ENCODE results near the gene CYP26C1. TPM values are rescaled to one million over a fixed set of nuclear protein-coding genes. Genes with fewer than 3 reads are reported as not detected.

The CYP26C1 gene
- total RNA-seq, 1 experiment from 2014 or later, result 0.11 TPM

GRCh38 chr10:93081318-93081717, 20.7 kb downstream of the CYP26C1 start:
- no peak for DNase-seq (ENCODE audit: low spot score)

More at GRCh38 chr10:93081318-93081717, 20.7 kb downstream of the CYP26C1 start:
- H3K27ac Mint-ChIP-seq, result no peak overlapping the region
- H3K4me1 Mint-ChIP-seq, result peaks cover 20% of the 10 kb centered on the region
- TF ChIP-seq NFATC4 (CRISPR knock-in tag; IDR thresholded peaks at IDR 0.05) (no peak), IRF2 (CRISPR knock-in tag; IDR thresholded peaks at IDR 0.05; ENCODE audit: borderline replicate concordance, low read depth) (no peak), HMGA2 (CRISPR knock-in tag; IDR thresholded peaks at IDR 0.05) (no peak), JAZF1 (CRISPR knock-in tag; IDR thresholded peaks at IDR 0.05) (no peak), E2F1 (CRISPR knock-in tag; IDR thresholded peaks at IDR 0.05) (no peak), ATF6 (CRISPR knock-in tag; IDR thresholded peaks at IDR 0.05) (no peak), NR2C2 (CRISPR knock-in tag; IDR thresholded peaks at IDR 0.05) (no peak), SMAD4 (CRISPR knock-in tag; IDR thresholded peaks at IDR 0.05) (no peak), ARID4B (CRISPR knock-in tag; IDR thresholded peaks at IDR 0.05; ENCODE audit: borderline replicate concordance) (no peak), HMGXB4 (CRISPR knock-in tag; IDR thresholded peaks at IDR 0.05) (no peak), ZNF138 (CRISPR knock-in tag; conservative IDR thresholded peaks at IDR 0.05) (no peak), JUN (CRISPR knock-in tag; IDR thresholded peaks at IDR 0.05) (no peak), PRRX2 (CRISPR knock-in tag; IDR thresholded peaks at IDR 0.05) (no peak), GABPB1 (CRISPR knock-in tag; IDR thresholded peaks at IDR 0.05) (no peak), PREB (CRISPR knock-in tag; IDR thresholded peaks at IDR 0.05; ENCODE audit: borderline replicate concordance) (no peak), SOX15 (CRISPR knock-in tag; IDR thresholded peaks at IDR 0.05) (no peak), GTF2I (CRISPR knock-in tag; conservative IDR thresholded peaks at IDR 0.05) (no peak)
- ATAC-seq, result no peak
- CTCF ChIA-PET, result interaction anchor here (1.2 to 1.5 kb wide), 2 partner anchors 34 to 271 kb away, joined by 3 to 4 read pairs; no protein-coding TSS in a partner anchor
- no peaks in the 10 kb centered on the region for H3K36me3 Mint-ChIP-seq
- H3K27me3 Mint-ChIP-seq (ENCODE audit: low read depth), result peaks cover 37% of the 10 kb centered on the region
- no peaks in the 10 kb centered on the region; the same call in 1 of the 2 replicates for H3K9me3 Mint-ChIP-seq
- no peak overlapping the region for H3K4me3 Mint-ChIP-seq
- POLR2A ChIA-PET, result no interaction called here

All from WTC11 (cell line).